Keratinocyte (primary cell): Measurements from ENCODE around the gene NCAPH2. TPM values are rescaled to one million over a fixed set of nuclear protein-coding genes. Genes with fewer than 3 reads are reported as not detected.

Experiments used
- DNase-seq: peaks from one replicate; pipeline ENCODE4 v3.0.0-alpha.2; 2011; ENCODE audit warnings: low read depth, missing footprints, low spot score
- FAIRE-seq: peaks from 2 replicates; lab custom pipeline; 2011; peaks lifted over from hg19 to GRCh38; lab: Jason Lieb, UNC
- H2AFZ ChIP-seq: 2 replicates; pipeline ENCODE4 v1.6.0; 2012; ENCODE audit warnings: low read length, control low read depth, inconsistent platforms; ENCODE audit not compliant: control insufficient read depth
- H3K27ac ChIP-seq: 2 replicates; pipeline ENCODE4 v1.5.1; 2011; ENCODE audit warnings: low read length; ENCODE audit not compliant: control insufficient read depth, insufficient read depth
- H3K27me3 ChIP-seq: 3 replicates; pipeline ENCODE4 v1.6.0; 2011; ENCODE audit warnings: low read length; ENCODE audit not compliant: control insufficient read depth, insufficient read depth; ENCODE audit errors: extremely low read depth
- H3K36me3 ChIP-seq, 2 experiments: 2 replicates in 1 of 2; 3 replicates in 1 of 2; pipeline ENCODE4 v1.5.1; 2011; ENCODE audit warnings: low read length in 2 of 2, mild to moderate bottlenecking in 1 of 2; ENCODE audit not compliant: control insufficient read depth in 2 of 2, insufficient read depth in 2 of 2; ENCODE audit errors: extremely low read depth in 1 of 2
- H3K4me1 ChIP-seq: 3 replicates; pipeline ENCODE4 v1.5.1; 2011; ENCODE audit warnings: low read length; ENCODE audit not compliant: control insufficient read depth, insufficient read depth; ENCODE audit errors: extremely low read depth
- H3K4me2 ChIP-seq: 3 replicates; pipeline ENCODE4 v1.6.0; 2011; ENCODE audit warnings: low read depth, low read length; ENCODE audit not compliant: control insufficient read depth, insufficient read depth; ENCODE audit errors: extremely low read depth
- H3K4me3 ChIP-seq, 3 experiments: fragments of 200-600 bp in 1 of 3; sonication (generic) in 1 of 3; 2 replicates in 2 of 3; 3 replicates in 1 of 3; pipeline ENCODE4 v1.5.1; 2011 to 2016; ENCODE audit warnings: low read length in 3 of 3, mild to moderate bottlenecking in 3 of 3, control low read depth in 2 of 3, inconsistent platforms in 1 of 3, low read depth in 1 of 3, mixed read lengths in 1 of 3, mixed run types in 1 of 3, moderate library complexity in 1 of 3; ENCODE audit not compliant: control insufficient read depth in 2 of 3, insufficient read depth in 2 of 3; ENCODE audit errors: extremely low read depth in 1 of 3
- H3K79me2 ChIP-seq: 2 replicates; pipeline ENCODE4 v1.6.0; 2012; ENCODE audit warnings: low read length; ENCODE audit not compliant: control insufficient read depth, insufficient read depth
- H3K9ac ChIP-seq: 3 replicates; pipeline ENCODE4 v1.6.0; 2011; ENCODE audit warnings: low read length; ENCODE audit not compliant: control insufficient read depth, insufficient read depth; ENCODE audit errors: extremely low read depth
- H3K9me1 ChIP-seq: 3 replicates; pipeline ENCODE4 v1.6.0; 2011; ENCODE audit warnings: low read length; ENCODE audit not compliant: control insufficient read depth, insufficient read depth; ENCODE audit errors: extremely low read depth
- H3K9me3 ChIP-seq: 2 replicates; pipeline ENCODE4 v1.5.1; 2012; ENCODE audit warnings: low read depth, low read length; ENCODE audit not compliant: control insufficient read depth
- H4K20me1 ChIP-seq: 3 replicates; pipeline ENCODE4 v1.6.0; 2011; ENCODE audit warnings: low read length; ENCODE audit not compliant: control insufficient read depth, insufficient read depth; ENCODE audit errors: extremely low read depth
- CTCF ChIP-seq, 3 experiments: IDR thresholded peaks in 1 of 3; conservative IDR thresholded peaks in 1 of 3; optimal IDR thresholded peaks in 1 of 3; 2 replicates in 2 of 3; 3 replicates in 1 of 3; pipeline versions ENCODE3 to v1.5.1; 2011; ENCODE audit warnings: low read length in 3 of 3, mild to moderate bottlenecking in 3 of 3, moderate library complexity in 2 of 3, control low read depth in 1 of 3, inconsistent platforms in 1 of 3; ENCODE audit not compliant: insufficient read depth in 2 of 3; ENCODE audit errors: extremely low read depth in 1 of 3
- EZH2 ChIP-seq: IDR thresholded peaks from one replicate; pipeline ENCODE4 v1.6.1; 2012; ENCODE audit warnings: inconsistent platforms, mild to moderate bottlenecking, low read length, moderate library complexity
- dilution Hi-C: fragments of 300-500 bp; cut with MboI; formaldehyde crosslinking; loops from one replicate; pipeline ENCODE4 v1.7.0; 2020; ENCODE audit warnings: low sequenced_read_pairs; ENCODE audit not compliant: extremely low pct_ligation_motif_present
- polyA plus RNA-seq, 5 experiments: library from polyadenylated mRNA; depleted of rRNA in 3 of 5; stranded (reverse) in 3 of 5; stranded (forward) in 1 of 5; unstranded in 1 of 5; fragments of >200 nt; gene quantifications; 1 replicate in 1 of 5; 2 replicates in 3 of 5; 3 replicates in 1 of 5; pipeline versions ENCODE4 v1.2.1 to v1.2.3, GENCODE V29; 2011 to 2012; ENCODE audit warnings: missing spikeins in 2 of 5, low read depth in 1 of 5, low replicate concordance in 1 of 5

NCAPH2 gene
- polyA plus RNA-seq, 1 donor (not counting 4 experiments of a cell fraction or from before 2014, with no cell fraction given), result 11.4 TPM

- FAIRE-seq, result no peak
Observed at GRCh38 chr22:50525858-50526107, 17.8 kb downstream of the NCAPH2 start.

GRCh38 chr22:50526108-50526833 lies 18.2 kb downstream of the NCAPH2 start:
- Histone ChIP-seq H3K4me1 (peaks cover 21% of the 10 kb centered on the region), H3K9me1 (no peaks in the 10 kb centered on the region), H2AFZ (peak overlapping the region; percentile 19), H3K4me3 (peak overlapping the region; percentile 72 to 81 (median 79)), H3K27ac (peak overlapping the region; percentile 70), H3K9ac (peak overlapping the region; percentile 85), H3K79me2 (peaks cover 24% of the 10 kb centered on the region), H3K9me3 (no peaks in the 10 kb centered on the region), H4K20me1 (no peaks in the 10 kb centered on the region), H3K27me3 (peaks cover 10% of the 10 kb centered on the region), H3K4me2 (peak overlapping the region; percentile 69), H3K36me3 (peaks cover 17 to 27% of the 10 kb centered on the region in 2 experiments)
- DNase-seq (no peak), FAIRE-seq (no peak)
- no peak for TF ChIP-seq EZH2
- peak in 2 of 3 experiments; percentile 50 to 66 for TF ChIP-seq CTCF (optimal IDR thresholded peaks at IDR 0.05 in 1 of 3, IDR thresholded peaks at IDR 0.05 in 1 of 3, conservative IDR thresholded peaks at IDR 0.05 in 1 of 3; ENCODE audit: extremely low read depth in 1 of 3, insufficient read depth in 2 of 3, low read length in 3 of 3)
- dilution Hi-C loops, result no loop called here

More at GRCh38 chr22:50525858-50526107, 17.8 kb downstream of the NCAPH2 start:
- Histone ChIP-seq H3K27ac (peak overlapping the region; percentile 70), H3K36me3 (peaks cover 17 to 29% of the 10 kb centered on the region in 2 experiments), H4K20me1 (no peaks in the 10 kb centered on the region), H3K79me2 (peaks cover 24% of the 10 kb centered on the region), H3K9ac (peak overlapping the region; percentile 85), H3K4me3 (peak overlapping the region; percentile 72 to 81 (median 79)), H3K27me3 (peaks cover 6% of the 10 kb centered on the region), H3K4me2 (peak overlapping the region; percentile 69), H3K9me1 (no peaks in the 10 kb centered on the region), H3K4me1 (peaks cover 16% of the 10 kb centered on the region), H3K9me3 (no peaks in the 10 kb centered on the region), H2AFZ (no peak overlapping the region)
- no peak for DNase-seq
- TF ChIP-seq CTCF (optimal IDR thresholded peaks at IDR 0.05 in 1 of 3, IDR thresholded peaks at IDR 0.05 in 1 of 3, conservative IDR thresholded peaks at IDR 0.05 in 1 of 3; ENCODE audit: extremely low read depth in 1 of 3, insufficient read depth in 2 of 3, low read length in 3 of 3) (no peak), EZH2 (no peak)
- dilution Hi-C loops, result no loop called here
